ENCODE results near the gene TMEM190. TPM values are rescaled to one million over a fixed set of nuclear protein-coding genes. Genes with fewer than 3 reads are reported as not detected.

TMEM190 gene
- polyA plus RNA-seq, 4 donors: 0.30 to 0.31 TPM; not detected in 2

DNA sequence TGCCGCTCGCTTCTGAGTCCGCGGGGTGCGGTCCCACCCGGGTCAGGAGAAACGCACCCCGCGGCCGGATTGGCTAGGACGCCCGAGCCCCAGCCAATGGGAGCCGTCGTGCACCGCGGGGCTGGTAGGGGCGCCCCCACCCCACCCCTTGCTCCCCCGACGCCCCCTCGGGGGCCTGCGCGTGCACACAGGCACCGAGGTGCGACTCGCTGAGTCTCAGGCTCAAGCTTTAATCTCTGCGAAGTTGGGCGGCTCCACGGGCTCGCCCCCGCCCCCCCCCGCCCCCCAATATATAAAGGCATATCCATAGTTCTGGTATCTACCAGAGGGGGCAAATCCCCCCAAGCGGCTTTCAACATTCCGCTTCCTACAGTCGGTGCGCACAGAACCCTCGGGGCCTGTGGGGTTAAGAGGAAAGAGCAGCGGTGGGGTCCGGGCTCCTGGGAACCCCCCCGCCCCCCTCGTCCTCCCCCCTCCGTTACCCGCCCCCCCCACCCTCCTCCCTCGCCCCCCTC, 21.9 kb upstream of the TMEM190 start, which contains the start of gene COX6B2:
Gene COX6B2, minus strand, starts transcription at position 22 of the 515 bp plus-strand sequence. CDS start 198 bp downstream, outside the sequence.
- WGBS, 3 donors: 2 to 3% (median 2%) methylated on average over 22 to 41 of the region's 43 CpGs

GRCh38 chr19:55355213-55355821, 21.3 kb upstream of the TMEM190 start:
- 18 to 27% (median 19%) methylated on average over 11 to 13 of the region's 13 CpGs for WGBS, 3 donors
- no peak for FAIRE-seq
- Histone ChIP-seq H3K27ac (ENCODE audit: low read depth in 1 of 3, low read length in 2 of 3) (no peak overlapping the region), H3K27me3 (ENCODE audit: control insufficient read depth in 3 of 3, insufficient read depth in 3 of 3, low read length in 3 of 3) (peaks cover 6 to 65% (median 33%) of the 10 kb centered on the region in 3 donors), H3K4me1 (ENCODE audit: control insufficient read depth in 3 of 3, insufficient read depth in 2 of 3, low read depth in 1 of 3, low read length in 2 of 3) (peaks cover 0 to 20% (median 5%) of the 10 kb centered on the region in 3 donors), H3K9me3 (ENCODE audit: control insufficient read depth in 2 of 2, insufficient read depth in 1 of 2, low read depth in 1 of 2, low read length in 1 of 2) (no peaks in the 10 kb centered on the region), H3K4me3 (ENCODE audit: low read depth in 1 of 3, low read length in 3 of 3) (no peak overlapping the region), H3K36me3 (ENCODE audit: control insufficient read depth in 3 of 3, insufficient read depth in 2 of 3, low read depth in 1 of 3, low read length in 3 of 3) (no peaks in the 10 kb centered on the region)
- DNase-seq: no peak

More for the DNA sequence above, 21.9 kb upstream of the TMEM190 start, which contains the start of gene COX6B2:
- DNase-seq (no peak), FAIRE-seq (no peak)
- H3K27me3 ChIP-seq (ENCODE audit: control insufficient read depth in 3 of 3, insufficient read depth in 3 of 3, low read length in 3 of 3): peaks cover 6 to 65% (median 33%) of the 10 kb centered on the region in 3 donors
- no peak within 1 kb of the TSS for H3K27ac ChIP-seq (ENCODE audit: low read depth in 1 of 3, low read length in 2 of 3)
- H3K36me3 ChIP-seq (ENCODE audit: control insufficient read depth in 3 of 3, insufficient read depth in 2 of 3, low read depth in 1 of 3, low read length in 3 of 3): no peaks in the 10 kb centered on the region
- no peaks in the 10 kb centered on the region for H3K9me3 ChIP-seq (ENCODE audit: control insufficient read depth in 2 of 2, insufficient read depth in 1 of 2, low read depth in 1 of 2, low read length in 1 of 2)
- peak within 1 kb of the TSS; percentile 34 to 57 (median 51) for H3K4me3 ChIP-seq (ENCODE audit: low read depth in 1 of 3, low read length in 3 of 3)
- peaks cover 0 to 20% (median 5%) of the 10 kb centered on the region in 3 donors for H3K4me1 ChIP-seq (ENCODE audit: control insufficient read depth in 3 of 3, insufficient read depth in 2 of 3, low read depth in 1 of 3, low read length in 2 of 3)

DNA sequence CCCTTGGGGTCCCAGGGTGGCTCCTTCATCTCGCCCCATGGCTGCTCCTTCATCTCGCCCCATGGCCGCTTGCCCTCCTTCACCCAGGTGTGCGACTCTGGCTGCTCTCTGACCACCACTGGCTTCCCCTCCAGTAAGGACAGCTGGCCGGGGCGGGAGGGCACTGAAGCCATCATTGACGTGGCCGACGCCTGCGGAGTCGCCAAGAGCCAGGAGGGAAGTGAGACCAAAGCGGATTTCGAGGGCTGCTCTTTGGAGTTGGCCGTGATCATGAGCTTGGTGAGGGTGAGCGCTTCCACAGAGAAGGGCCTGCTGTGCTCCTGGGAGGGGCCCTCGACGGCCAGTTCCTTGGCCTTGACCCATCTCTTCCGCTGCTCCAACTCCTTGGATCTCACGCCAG, 18.1 kb upstream of the TMEM190 start:
- Histone ChIP-seq H3K27ac (ENCODE audit: low read depth in 1 of 3, low read length in 2 of 3) (no peak overlapping the region), H3K36me3 (ENCODE audit: control insufficient read depth in 3 of 3, insufficient read depth in 2 of 3, low read depth in 1 of 3, low read length in 3 of 3) (no peaks in the 10 kb centered on the region), H3K9me3 (ENCODE audit: control insufficient read depth in 2 of 2, insufficient read depth in 1 of 2, low read depth in 1 of 2, low read length in 1 of 2) (no peaks in the 10 kb centered on the region), H3K4me1 (ENCODE audit: control insufficient read depth in 3 of 3, insufficient read depth in 2 of 3, low read depth in 1 of 3, low read length in 2 of 3) (peaks cover 0 to 8% (median 3%) of the 10 kb centered on the region in 3 donors), H3K4me3 (ENCODE audit: low read depth in 1 of 3, low read length in 3 of 3) (no peak overlapping the region), H3K27me3 (ENCODE audit: control insufficient read depth in 3 of 3, insufficient read depth in 3 of 3, low read length in 3 of 3) (peaks cover 3 to 44% (median 9%) of the 10 kb centered on the region in 3 donors)
- DNase-seq: no peak
- no peak for FAIRE-seq
- WGBS, 3 donors: 85 to 88% (median 86%) methylated on average over 16 to 19 of the region's 19 CpGs

GRCh38 chr19:55358943-55359908, 17.4 kb upstream of the TMEM190 start:
- Histone ChIP-seq H3K27ac (ENCODE audit: low read depth in 1 of 3, low read length in 2 of 3) (no peak overlapping the region), H3K4me1 (ENCODE audit: control insufficient read depth in 3 of 3, insufficient read depth in 2 of 3, low read depth in 1 of 3, low read length in 2 of 3) (peaks cover 0 to 4% (median 0%) of the 10 kb centered on the region in 3 donors), H3K36me3 (ENCODE audit: control insufficient read depth in 3 of 3, insufficient read depth in 2 of 3, low read depth in 1 of 3, low read length in 3 of 3) (no peaks in the 10 kb centered on the region), H3K9me3 (ENCODE audit: control insufficient read depth in 2 of 2, insufficient read depth in 1 of 2, low read depth in 1 of 2, low read length in 1 of 2) (no peaks in the 10 kb centered on the region), H3K4me3 (ENCODE audit: low read depth in 1 of 3, low read length in 3 of 3) (no peak overlapping the region), H3K27me3 (ENCODE audit: control insufficient read depth in 3 of 3, insufficient read depth in 3 of 3, low read length in 3 of 3) (peaks cover 3 to 44% (median 6%) of the 10 kb centered on the region in 3 donors)
- FAIRE-seq (no peak), DNase-seq (no peak)
- 56 to 72% (median 70%) methylated on average over 31 to 32 of the region's 32 CpGs for WGBS, 3 donors

DNA sequence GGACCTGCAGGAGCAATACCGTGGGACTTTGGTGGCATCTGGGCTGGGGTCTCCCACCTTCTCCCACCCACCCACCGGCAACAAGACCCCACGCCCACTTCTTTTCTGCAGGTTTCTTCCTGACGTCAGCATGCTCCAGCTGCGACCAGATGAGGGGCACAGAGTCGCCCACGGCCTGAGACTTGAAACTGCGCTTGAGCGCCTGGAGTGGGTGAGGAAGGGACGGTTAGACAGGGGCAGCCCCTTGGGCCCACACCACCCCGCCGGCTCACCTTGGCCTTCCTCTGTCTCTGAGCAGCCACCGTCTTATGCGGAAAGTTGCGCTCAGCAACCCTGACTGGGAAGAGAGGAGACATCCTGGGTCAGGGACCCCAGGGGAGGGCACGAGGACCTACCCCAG, 15.7 kb upstream of the TMEM190 start:
- Histone ChIP-seq H3K9me3 (ENCODE audit: control insufficient read depth in 2 of 2, insufficient read depth in 1 of 2, low read depth in 1 of 2, low read length in 1 of 2) (no peaks in the 10 kb centered on the region), H3K27me3 (ENCODE audit: control insufficient read depth in 3 of 3, insufficient read depth in 3 of 3, low read length in 3 of 3) (peaks cover 1 to 37% (median 3%) of the 10 kb centered on the region in 3 donors), H3K4me1 (ENCODE audit: control insufficient read depth in 3 of 3, insufficient read depth in 2 of 3, low read depth in 1 of 3, low read length in 2 of 3) (no peaks in the 10 kb centered on the region), H3K36me3 (ENCODE audit: control insufficient read depth in 3 of 3, insufficient read depth in 2 of 3, low read depth in 1 of 3, low read length in 3 of 3) (no peaks in the 10 kb centered on the region), H3K4me3 (ENCODE audit: low read depth in 1 of 3, low read length in 3 of 3) (no peak overlapping the region), H3K27ac (ENCODE audit: low read depth in 1 of 3, low read length in 2 of 3) (no peak overlapping the region)
- 88 to 90% (median 89%) methylated on average over 16 of the region's 16 CpGs for WGBS, 3 donors
- DNase-seq: no peak
- FAIRE-seq: no peak

GRCh38 chr19:55362174-55362989, 14.2 kb upstream of the TMEM190 start:
- no peak overlapping the region for H3K27ac ChIP-seq (ENCODE audit: low read depth in 1 of 3, low read length in 2 of 3)
- no peak overlapping the region for H3K4me3 ChIP-seq (ENCODE audit: low read depth in 1 of 3, low read length in 3 of 3)
- H3K36me3 ChIP-seq (ENCODE audit: control insufficient read depth in 3 of 3, insufficient read depth in 2 of 3, low read depth in 1 of 3, low read length in 3 of 3): no peaks in the 10 kb centered on the region
- H3K27me3 ChIP-seq (ENCODE audit: control insufficient read depth in 3 of 3, insufficient read depth in 3 of 3, low read length in 3 of 3): peaks cover 0 to 27% (median 2%) of the 10 kb centered on the region in 3 donors
- DNase-seq (no peak), FAIRE-seq (no peak)
- 72 to 74% (median 74%) methylated on average over 32 to 38 of the region's 38 CpGs for WGBS, 3 donors
- H3K4me1 ChIP-seq (ENCODE audit: control insufficient read depth in 3 of 3, insufficient read depth in 2 of 3, low read depth in 1 of 3, low read length in 2 of 3): no peaks in the 10 kb centered on the region
- H3K9me3 ChIP-seq (ENCODE audit: control insufficient read depth in 2 of 2, insufficient read depth in 1 of 2, low read depth in 1 of 2, low read length in 1 of 2): no peaks in the 10 kb centered on the region

GRCh38 chr19:55362990-55363716, 13.5 kb upstream of the TMEM190 start, which contains the start of gene GARIN5B:
Gene GARIN5B, minus strand, starts transcription at chr19:55363260. Its CDS starts 194 bp downstream, at chr19:55363066.
- Histone ChIP-seq H3K36me3 (ENCODE audit: control insufficient read depth in 3 of 3, insufficient read depth in 2 of 3, low read depth in 1 of 3, low read length in 3 of 3) (no peaks in the 10 kb centered on the region), H3K27ac (ENCODE audit: low read depth in 1 of 3, low read length in 2 of 3) (no peak within 1 kb of the TSS), H3K4me3 (ENCODE audit: low read depth in 1 of 3, low read length in 3 of 3) (no peak within 1 kb of the TSS), H3K9me3 (ENCODE audit: control insufficient read depth in 2 of 2, insufficient read depth in 1 of 2, low read depth in 1 of 2, low read length in 1 of 2) (no peaks in the 10 kb centered on the region), H3K27me3 (ENCODE audit: control insufficient read depth in 3 of 3, insufficient read depth in 3 of 3, low read length in 3 of 3) (peaks cover 3 to 32% (median 3%) of the 10 kb centered on the region in 3 donors), H3K4me1 (ENCODE audit: control insufficient read depth in 3 of 3, insufficient read depth in 2 of 3, low read depth in 1 of 3, low read length in 2 of 3) (no peaks in the 10 kb centered on the region)
- FAIRE-seq: no peak
- no peak for DNase-seq
- 79 to 83% (median 81%) methylated on average over 26 to 27 of the region's 27 CpGs for WGBS, 3 donors
